Mesendoderm (in vitro differentiated cells): ENCODE measurements around the gene METTL23. TPM values are rescaled to one million over a fixed set of nuclear protein-coding genes. Genes with fewer than 3 reads are reported as not detected.

Source experiments
- DNase-seq: peaks from one replicate; pipeline ENCODE4 v3.0.0; 2013
- H2AK5ac ChIP-seq: 2 replicates; pipeline ENCODE4 v1.6.1; 2013; ENCODE audit warnings: low read length, inconsistent platforms
- H2BK120ac ChIP-seq: 2 replicates; pipeline ENCODE4 v1.6.1; 2013; ENCODE audit warnings: low read depth, mild to moderate bottlenecking, low read length, moderate library complexity, mixed read lengths
- H2BK15ac ChIP-seq: replicated peaks from 2 replicates; pipeline ENCODE4 v1.6.1; 2013; ENCODE audit warnings: low read depth, mild to moderate bottlenecking, moderate library complexity
- H2BK5ac ChIP-seq: 2 replicates; pipeline ENCODE4 v1.6.1; 2013; ENCODE audit warnings: low read length, inconsistent platforms
- H3K18ac ChIP-seq: 2 replicates; pipeline ENCODE4 v1.6.1; 2013; ENCODE audit warnings: mild to moderate bottlenecking, low read length, mixed read lengths
- H3K23ac ChIP-seq: one replicate; pipeline ENCODE4 v1.6.1; 2013; ENCODE audit warnings: low read length
- H3K27ac ChIP-seq: 2 replicates; pipeline ENCODE4 v1.5.1; 2013; ENCODE audit warnings: low read depth, mild to moderate bottlenecking, inconsistent platforms, low read length, moderate library complexity
- H3K27me3 ChIP-seq: 2 replicates; pipeline ENCODE4 v1.6.1; 2013; ENCODE audit warnings: low read length, control low read depth, mild to moderate bottlenecking, inconsistent platforms; ENCODE audit not compliant: insufficient read depth, poor library complexity
- H3K36me3 ChIP-seq: 2 replicates; pipeline ENCODE4 v1.6.1; 2013; ENCODE audit warnings: low read length, inconsistent platforms; ENCODE audit not compliant: control insufficient read depth, insufficient read depth
- H3K4ac ChIP-seq: one replicate; pipeline ENCODE4 v1.6.1; 2013; ENCODE audit warnings: low read depth, mild to moderate bottlenecking, low read length, moderate library complexity
- H3K4me1 ChIP-seq: 2 replicates; pipeline ENCODE4 v1.6.1; 2013; ENCODE audit warnings: low read depth, low read length, inconsistent platforms; ENCODE audit not compliant: control insufficient read depth
- H3K4me2 ChIP-seq: 2 replicates; pipeline ENCODE4 v1.6.1; 2013; ENCODE audit warnings: low read length
- H3K4me3 ChIP-seq: 2 replicates; pipeline ENCODE4 v1.5.1; 2013; ENCODE audit warnings: mild to moderate bottlenecking, low read length
- H3K56ac ChIP-seq: one replicate; pipeline ENCODE4 v1.6.1; 2013; ENCODE audit warnings: low read length
- H3K79me1 ChIP-seq: 2 replicates; pipeline ENCODE4 v1.6.1; 2013; ENCODE audit warnings: low read length, inconsistent platforms
- H3K79me2 ChIP-seq: 2 replicates; pipeline ENCODE4 v1.6.1; 2013; ENCODE audit warnings: mild to moderate bottlenecking, low read length; ENCODE audit not compliant: control insufficient read depth, insufficient read depth
- H3K9ac ChIP-seq: 2 replicates; pipeline ENCODE4 v1.6.1; 2013; ENCODE audit warnings: low read length, inconsistent platforms
- H4K5ac ChIP-seq: one replicate; pipeline ENCODE4 v1.6.1; 2013; ENCODE audit warnings: low read length
- H4K8ac ChIP-seq: one replicate; pipeline ENCODE4 v1.6.1; 2013; ENCODE audit warnings: low read depth, mild to moderate bottlenecking, control low read depth, low read length, moderate library complexity
- WGBS: extraction: QIAGEN DNeasy Blood & Tissue Kit; methylation state at CpG from one replicate; pipeline ENCODE4 v1.1.7; 2013; ENCODE audit warnings: low lambda C conversion rate, missing lambda C conversion rate; ENCODE audit not compliant: insufficient coverage; ENCODE audit errors: extremely low coverage; 5-methylcytosine and 5-hydroxymethylcytosine counted together
- small RNA-seq: library from polyadenylated mRNA; stranded (forward); fragments of <200 nt; extraction: miRNeasy Mini kit (QIAGEN cat#:217004); gene quantifications from one replicate; pipeline ENCODE3, GENCODE V24; 2013; ENCODE audit not compliant: insufficient read depth

The METTL23 gene

GRCh38 chr17:76775021-76775600 is 48.5 kb downstream of the METTL23 start:
- H3K23ac ChIP-seq: no peak overlapping the region
- H3K4ac ChIP-seq: no peak overlapping the region
- H2BK5ac ChIP-seq: no peak overlapping the region
- peaks cover 2% of the 10 kb centered on the region for H3K36me3 ChIP-seq
- H4K8ac ChIP-seq: no peak overlapping the region
- WGBS: no CpG with 5 or more reads among the region's 10 CpGs
- no peak overlapping the region for H3K18ac ChIP-seq
- no peak overlapping the region for H3K9ac ChIP-seq
- H3K27ac ChIP-seq: no peak overlapping the region
- H3K4me1 ChIP-seq: no peaks in the 10 kb centered on the region
- H3K79me1 ChIP-seq: no peaks in the 10 kb centered on the region
- no peak overlapping the region for H2AK5ac ChIP-seq
- H4K5ac ChIP-seq: no peak overlapping the region
- H3K4me3 ChIP-seq: no peak overlapping the region
- H2BK120ac ChIP-seq: no peak overlapping the region
- DNase-seq: no peak
- H3K79me2 ChIP-seq: no peaks in the 10 kb centered on the region
- no peaks in the 10 kb centered on the region for H3K27me3 ChIP-seq
- no peak overlapping the region for H3K56ac ChIP-seq
- no peak overlapping the region for H3K4me2 ChIP-seq
- H2BK15ac ChIP-seq: no peak overlapping the region

DNA sequence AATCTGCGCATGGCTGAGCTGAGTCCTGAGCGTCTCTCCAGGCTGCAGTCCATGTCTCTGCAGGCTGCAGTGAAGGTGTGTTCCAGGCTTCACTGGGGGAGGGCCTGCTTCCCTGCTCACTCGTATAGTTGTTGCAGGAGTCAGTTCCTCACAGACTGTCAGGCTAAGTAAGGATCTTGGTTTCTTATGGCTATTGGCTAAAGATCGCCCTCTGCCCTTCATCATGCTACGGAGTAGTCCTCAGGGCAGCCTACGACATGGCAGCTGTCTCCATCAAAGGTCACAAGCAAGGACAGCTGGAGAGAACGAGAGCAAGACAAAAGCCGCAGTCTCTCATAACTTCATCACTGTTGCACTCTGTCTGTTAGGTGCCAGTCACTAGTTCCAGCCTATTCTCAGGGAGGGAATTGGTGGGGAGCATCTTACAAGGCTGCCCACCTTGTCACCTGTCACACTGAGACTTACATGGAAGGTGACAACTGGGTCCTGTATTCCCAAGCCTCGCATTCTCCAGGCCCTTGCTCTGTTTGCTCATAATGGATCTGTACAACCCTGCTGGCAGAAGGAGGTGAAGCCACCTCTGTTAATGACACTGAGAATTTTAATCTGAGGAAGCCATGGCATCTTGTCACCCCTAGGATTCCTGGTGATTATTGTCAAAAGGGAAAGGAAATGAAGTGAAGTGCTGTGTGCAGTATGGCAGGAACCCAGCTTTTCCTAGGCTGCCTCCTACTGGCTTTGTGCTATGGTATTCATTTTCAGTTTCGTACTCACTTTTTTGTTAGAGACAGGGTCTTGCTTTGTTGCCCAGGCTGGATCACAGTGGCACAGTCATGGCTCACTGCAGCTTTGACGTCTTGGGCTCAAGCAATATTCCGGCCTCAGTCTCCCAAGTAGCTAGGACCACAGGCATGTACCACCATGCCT is 54.7 kb downstream of the METTL23 start:
- no peak overlapping the region for H3K56ac ChIP-seq
- H3K27ac ChIP-seq: no peak overlapping the region
- no peaks in the 10 kb centered on the region for H3K79me2 ChIP-seq
- no peak overlapping the region for H2BK120ac ChIP-seq
- no peak overlapping the region for H4K5ac ChIP-seq
- no peaks in the 10 kb centered on the region for H3K27me3 ChIP-seq
- no peaks in the 10 kb centered on the region for H3K4me1 ChIP-seq
- no peak overlapping the region for H3K4me3 ChIP-seq
- no peaks in the 10 kb centered on the region for H3K36me3 ChIP-seq
- no peaks in the 10 kb centered on the region for H3K79me1 ChIP-seq
- no peak overlapping the region for H4K8ac ChIP-seq
- no peak overlapping the region for H2BK5ac ChIP-seq
- no CpG with 5 or more reads among the region's 12 CpGs for WGBS
- DNase-seq: peak; percentile 54
- no peak overlapping the region for H3K18ac ChIP-seq
- no peak overlapping the region for H3K4ac ChIP-seq
- H3K9ac ChIP-seq: no peak overlapping the region
- H2AK5ac ChIP-seq: no peak overlapping the region
- no peak overlapping the region for H3K23ac ChIP-seq
- H3K4me2 ChIP-seq: no peak overlapping the region
- no peak overlapping the region for H2BK15ac ChIP-seq

DNA sequence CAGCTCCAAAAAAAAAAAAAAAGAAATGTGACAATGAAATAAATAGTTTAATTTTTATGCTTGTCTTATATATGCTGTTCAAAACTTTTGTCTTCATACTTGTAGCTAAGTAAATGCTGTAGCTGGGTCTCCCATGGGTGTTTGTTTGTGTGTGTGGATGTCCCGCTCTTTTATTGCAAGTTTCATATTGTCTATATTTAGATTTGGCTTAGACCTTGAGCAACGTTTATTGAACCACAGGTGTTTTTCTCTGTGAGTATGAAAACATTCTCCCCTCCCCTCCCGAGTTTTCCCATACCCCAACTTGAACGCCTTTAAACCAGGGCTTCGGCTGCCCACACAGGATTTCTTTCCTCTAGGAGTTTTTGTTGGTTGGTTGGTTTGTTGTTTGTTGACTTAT is 56.5 kb downstream of the METTL23 start:
- H3K18ac ChIP-seq: no peak overlapping the region
- no peaks in the 10 kb centered on the region for H3K4me1 ChIP-seq
- H3K4ac ChIP-seq: no peak overlapping the region
- H3K79me2 ChIP-seq: no peaks in the 10 kb centered on the region
- no peaks in the 10 kb centered on the region for H3K27me3 ChIP-seq
- WGBS: no CpG with 5 or more reads among the region's 5 CpGs
- H3K56ac ChIP-seq: no peak overlapping the region
- no peak overlapping the region for H3K4me2 ChIP-seq
- H2BK5ac ChIP-seq: no peak overlapping the region
- H3K27ac ChIP-seq: no peak overlapping the region
- H2BK120ac ChIP-seq: no peak overlapping the region
- no peak overlapping the region for H4K8ac ChIP-seq
- DNase-seq: no peak
- H2AK5ac ChIP-seq: no peak overlapping the region
- H3K23ac ChIP-seq: no peak overlapping the region
- H2BK15ac ChIP-seq: no peak overlapping the region
- no peak overlapping the region for H4K5ac ChIP-seq
- no peak overlapping the region for H3K4me3 ChIP-seq
- H3K36me3 ChIP-seq: no peaks in the 10 kb centered on the region
- H3K79me1 ChIP-seq: no peaks in the 10 kb centered on the region
- H3K9ac ChIP-seq: no peak overlapping the region

Small RNA genes within 50 kb of the gene (small RNA-seq; reads per million reads assigned to genes)
- gene AC005837.3 (not detected), gene RF02271 (not detected), gene RNU6-97P (not detected), gene RNY4P36 (not detected)
